Fibroblast of lung (primary cell): ENCODE results near the gene CBL. TPM values are rescaled to one million over a fixed set of nuclear protein-coding genes. Genes with fewer than 3 reads are reported as not detected.

ENCODE experiments used
- DNase-seq, 2 donors: peaks; one replicate each; pipeline versions ENCODE4 v3.0.0 to v3.0.0-alpha.2; 2010; ENCODE audit warnings: low read depth in 2 of 2
- H2AFZ ChIP-seq: 2 replicates; pipeline ENCODE4 v1.5.1; 2012; ENCODE audit warnings: low read length, control low read depth, inconsistent platforms
- H3K27ac ChIP-seq: 2 replicates; pipeline ENCODE4 v1.5.1; 2011; ENCODE audit warnings: low read length, control low read depth; ENCODE audit not compliant: insufficient read depth
- H3K27me3 ChIP-seq: 2 replicates; pipeline ENCODE4 v1.5.1; 2011; ENCODE audit warnings: mild to moderate bottlenecking, low read length; ENCODE audit not compliant: control insufficient read depth, insufficient read depth
- H3K36me3 ChIP-seq: 2 replicates; pipeline ENCODE4 v1.5.1; 2011; ENCODE audit warnings: low read length; ENCODE audit not compliant: control insufficient read depth, insufficient read depth
- H3K4me1 ChIP-seq: 2 replicates; pipeline ENCODE4 v1.5.1; 2011; ENCODE audit warnings: low read length; ENCODE audit not compliant: control insufficient read depth, insufficient read depth; ENCODE audit errors: extremely low read depth
- H3K4me2 ChIP-seq: 2 replicates; pipeline ENCODE4 v1.5.1; 2011; ENCODE audit warnings: low read length, control low read depth; ENCODE audit not compliant: insufficient read depth; ENCODE audit errors: extremely low read depth
- H3K4me3 ChIP-seq, 4 experiments: fragments of 200-600 bp in 1 of 4; sonication (generic) in 1 of 4; replicated peaks in 1 of 4; 2 replicates each; pipeline ENCODE4 v1.5.1; 2011 to 2016; ENCODE audit warnings: low read length in 4 of 4, low read depth in 3 of 4, mild to moderate bottlenecking in 3 of 4, control low read depth in 2 of 4, inconsistent platforms in 1 of 4, mixed read lengths in 1 of 4; ENCODE audit not compliant: insufficient read depth in 1 of 4; ENCODE audit errors: control extremely low read depth in 1 of 4
- H3K79me2 ChIP-seq: 2 replicates; pipeline ENCODE4 v1.5.1; 2012; ENCODE audit warnings: mild to moderate bottlenecking, low read length, inconsistent platforms; ENCODE audit not compliant: control insufficient read depth, insufficient read depth
- H3K9ac ChIP-seq: 2 replicates; pipeline ENCODE4 v1.5.1; 2011; ENCODE audit warnings: mild to moderate bottlenecking, low read length, control low read depth; ENCODE audit not compliant: insufficient read depth
- H3K9me3 ChIP-seq: 2 replicates; pipeline ENCODE4 v1.5.1; 2012; ENCODE audit warnings: low read depth, low read length; ENCODE audit not compliant: control insufficient read depth, insufficient read depth
- H4K20me1 ChIP-seq: 2 replicates; pipeline ENCODE4 v1.5.1; 2011; ENCODE audit warnings: low read length; ENCODE audit not compliant: control insufficient read depth, insufficient read depth; ENCODE audit errors: extremely low read depth
- CTCF ChIP-seq, 2 donors: IDR thresholded peaks in 1 of 2; conservative IDR thresholded peaks in 1 of 2; 1 replicate in 1 of 2; 2 replicates in 1 of 2; pipeline ENCODE4 v1.5.1; 2011 to 2012; ENCODE audit warnings: low read length in 2 of 2, control low read depth in 1 of 2, inconsistent platforms in 1 of 2, low read depth in 1 of 2, mild to moderate bottlenecking in 1 of 2
- EZH2 ChIP-seq: IDR thresholded peaks from 2 replicates; pipeline ENCODE4 v1.5.1; 2012; ENCODE audit warnings: low read length, control low read depth, mild to moderate bottlenecking; ENCODE audit errors: missing control alignments
- polyA plus RNA-seq, 2 donors: library from polyadenylated mRNA; depleted of rRNA in 1 of 2; stranded (reverse) in 1 of 2; unstranded in 1 of 2; fragments of >200 nt; gene quantifications; 2 replicates each; pipeline ENCODE4 v1.2.1, GENCODE V29; 2011 to 2012; ENCODE audit warnings: missing spikeins in 1 of 2
- total RNA-seq: library from RNA; depleted of rRNA; stranded (reverse); fragments of >200 nt; gene quantifications from 2 replicates; pipeline ENCODE4 v1.2.1, GENCODE V29; 2014

Gene CBL
- total and polyA plus RNA-seq, 2 donors (not counting 1 experiment from before 2014, with no cell fraction given): 11.1 to 12.4 TPM

- TF ChIP-seq CTCF (conservative IDR thresholded peaks at IDR 0.05 in 1 of 2, IDR thresholded peaks at IDR 0.05 in 1 of 2; ENCODE audit: low read depth in 1 of 2, low read length in 2 of 2) (no peak), EZH2 (no peak)
- Histone ChIP-seq H4K20me1 (no peaks in the 10 kb centered on the region), H3K27me3 (no peaks in the 10 kb centered on the region), H3K9me3 (no peaks in the 10 kb centered on the region), H3K4me3 (no peak overlapping the region), H3K4me2 (no peak overlapping the region), H3K27ac (no peak overlapping the region), H3K9ac (no peak overlapping the region), H3K79me2 (peaks cover 12% of the 10 kb centered on the region), H3K4me1 (peaks cover 5% of the 10 kb centered on the region), H2AFZ (no peak overlapping the region), H3K36me3 (no peaks in the 10 kb centered on the region)
- DNase-seq: no peak
Measured at GRCh38 chr11:119202554-119202953, 3.6 kb upstream of the CBL start.

GRCh38 chr11:119204066-119204465 lies 2.1 kb upstream of the CBL start:
- Histone ChIP-seq H3K4me1 (peaks cover 5% of the 10 kb centered on the region), H3K4me2 (no peak overlapping the region), H3K9me3 (no peaks in the 10 kb centered on the region), H4K20me1 (no peaks in the 10 kb centered on the region), H3K36me3 (no peaks in the 10 kb centered on the region), H3K27me3 (no peaks in the 10 kb centered on the region), H3K9ac (no peak overlapping the region), H3K4me3 (no peak overlapping the region), H2AFZ (no peak overlapping the region), H3K27ac (no peak overlapping the region), H3K79me2 (peaks cover 27% of the 10 kb centered on the region)
- TF ChIP-seq EZH2 (no peak), CTCF (conservative IDR thresholded peaks at IDR 0.05 in 1 of 2, IDR thresholded peaks at IDR 0.05 in 1 of 2; ENCODE audit: low read depth in 1 of 2, low read length in 2 of 2) (no peak)
- DNase-seq: no peak

- peak overlapping the region; percentile 77 for H3K4me2 ChIP-seq
- peak overlapping the region; percentile 73 for H2AFZ ChIP-seq
- no peaks in the 10 kb centered on the region for H3K36me3 ChIP-seq
- peak overlapping the region in 3 of 4 experiments; percentile 41 to 93 (median 50) for H3K4me3 ChIP-seq
- H3K27me3 ChIP-seq: no peaks in the 10 kb centered on the region
- H4K20me1 ChIP-seq: no peaks in the 10 kb centered on the region
- peaks cover 5% of the 10 kb centered on the region for H3K4me1 ChIP-seq
- H3K9me3 ChIP-seq: no peaks in the 10 kb centered on the region
- H3K79me2 ChIP-seq: peaks cover 37% of the 10 kb centered on the region
- no peak for DNase-seq
- TF ChIP-seq CTCF (conservative IDR thresholded peaks at IDR 0.05 in 1 of 2, IDR thresholded peaks at IDR 0.05 in 1 of 2; ENCODE audit: low read depth in 1 of 2, low read length in 2 of 2) (no peak), EZH2 (no peak)
- H3K27ac ChIP-seq: no peak overlapping the region
- H3K9ac ChIP-seq: no peak overlapping the region
Measured at GRCh38 chr11:119205080-119205479, 1.1 kb upstream of the CBL start.
